HepG2 (cell line): ENCODE results near the gene FMN2. TPM values are rescaled to one million over a fixed set of nuclear protein-coding genes. Genes with fewer than 3 reads are reported as not detected.

Experiments used
- ATAC-seq: fragments of 200-7000 bp; cut with Tn5 transposase; 3 replicates; pipeline ENCODE4 v1.9.1; 2020; ENCODE audit warnings: mild to moderate bottlenecking, moderate library complexity
- BruUV-seq: library from RNA; stranded (reverse); fragments of 400-500 nt; replicated peaks from 2 replicates; lab custom pipeline; 2021; lab: Mats Ljungman, UMichigan
- CTCF ChIA-PET: fragments of 300-600 bp; formaldehyde crosslinking; extraction: SDS; loops from one replicate; lab custom pipeline; 2021; ENCODE audit warnings: low total read pairs, inconsistent platforms, low intra/inter-chr PET ratio; lab: Yijun Ruan, JAX
- POLR2A ChIA-PET: fragments of 350-600 bp; sonication (Branson Sonifier 250); formaldehyde crosslinking; loops from one replicate; lab custom pipeline; 2020; ENCODE audit warnings: antibody characterized with exemption, inconsistent platforms; lab: Yijun Ruan, JAX
- DNase-seq: peaks from one replicate; pipeline ENCODE4 v3.0.0-alpha.2; 2015; ENCODE audit warnings: low spot score
- FAIRE-seq: peaks from 3 replicates; lab custom pipeline; 2011; peaks lifted over from hg19 to GRCh38; lab: Jason Lieb, UNC
- H2AFZ ChIP-seq: one replicate; pipeline ENCODE4 v1.6.1; 2011; ENCODE audit warnings: low read length, inconsistent platforms
- H3K27ac ChIP-seq: fragments of 300-600 bp; 3 replicates; pipeline ENCODE4 v1.8.0; 2011; ENCODE audit warnings: mixed run types, mild to moderate bottlenecking, mixed read lengths, low read length, inconsistent platforms; ENCODE audit not compliant: insufficient read depth; ENCODE audit errors: extremely low read length
- H3K27me3 ChIP-seq, 2 experiments: fragments of 200-600 bp in 1 of 2; 2 replicates in 1 of 2; 3 replicates in 1 of 2; pipeline versions ENCODE4 v1.6.0 to v1.8.0; 2011; ENCODE audit warnings: low read length in 2 of 2, mild to moderate bottlenecking in 2 of 2, moderate library complexity in 2 of 2, inconsistent platforms in 1 of 2; ENCODE audit not compliant: insufficient read depth in 2 of 2, control insufficient read depth in 1 of 2
- H3K36me3 ChIP-seq, 2 experiments: fragments of 200-600 bp in 1 of 2; replicated peaks in 1 of 2; 2 replicates in 1 of 2; 3 replicates in 1 of 2; pipeline versions ENCODE4 v1.5.1 to v1.8.0; 2011; ENCODE audit warnings: low read length in 2 of 2, inconsistent platforms in 1 of 2; ENCODE audit not compliant: insufficient read depth in 2 of 2, control insufficient read depth in 1 of 2
- H3K4me1 ChIP-seq: 2 replicates; pipeline ENCODE4 v1.5.1; 2012; ENCODE audit warnings: low read length, inconsistent platforms; ENCODE audit not compliant: insufficient read depth
- H3K4me2 ChIP-seq: 2 replicates; pipeline ENCODE4 v1.6.0; 2011; ENCODE audit warnings: low read depth, low read length, inconsistent platforms
- H3K4me3 ChIP-seq, 3 experiments: fragments of 200-600 bp in 1 of 3; sonication (generic), shearing (Covaris generic) in 1 of 3; replicated peaks in 1 of 3; 2 replicates each; pipeline ENCODE4 v1.5.1; 2011 to 2016; ENCODE audit warnings: low read length in 3 of 3, inconsistent platforms in 2 of 3, low read depth in 2 of 3, mild to moderate bottlenecking in 2 of 3, control low read depth in 1 of 3, mixed read lengths in 1 of 3; ENCODE audit not compliant: insufficient read depth in 1 of 3
- H3K79me2 ChIP-seq: one replicate; pipeline ENCODE4 v1.6.1; 2011; ENCODE audit warnings: low read length, inconsistent platforms; ENCODE audit not compliant: insufficient read depth
- H3K9ac ChIP-seq: 2 replicates; pipeline ENCODE4 v1.6.0; 2011; ENCODE audit warnings: mild to moderate bottlenecking, low read depth, low read length, inconsistent platforms; ENCODE audit not compliant: insufficient read depth
- H3K9me3 ChIP-seq: 2 replicates; pipeline ENCODE4 v1.5.1; 2012; ENCODE audit warnings: mild to moderate bottlenecking, low read length
- H4K20me1 ChIP-seq: 2 replicates; pipeline ENCODE4 v1.6.0; 2011; ENCODE audit warnings: inconsistent platforms, mild to moderate bottlenecking, low read length, moderate library complexity; ENCODE audit not compliant: insufficient read depth
- DMTF1 ChIP-seq: sonication (generic); formaldehyde crosslinking; IDR thresholded peaks from 2 replicates; pipeline ENCODE4 v1.4.0; 2020; ENCODE audit warnings: mild to moderate bottlenecking, missing genetic modification reagents
- FOXC1 ChIP-seq: sonication (generic); formaldehyde crosslinking; IDR thresholded peaks from 2 replicates; pipeline ENCODE4 v1.8.0; 2022; ENCODE audit warnings: mild to moderate bottlenecking, missing genetic modification reagents, borderline replicate concordance
- FOXJ3 ChIP-seq: sonication (generic); formaldehyde crosslinking; IDR thresholded peaks from 2 replicates; pipeline ENCODE4 v1.4.0; 2020; ENCODE audit warnings: missing genetic modification reagents, mild to moderate bottlenecking, borderline replicate concordance
- IKZF5 ChIP-seq: IDR thresholded peaks from 2 replicates; pipeline ENCODE4 v1.6.1; 2018; ENCODE audit warnings: missing genetic modification reagents, mild to moderate bottlenecking, missing compliant biosample characterization
- KLF6 ChIP-seq: IDR thresholded peaks from 2 replicates; pipeline ENCODE4 v1.8.0; 2016; ENCODE audit warnings: missing biosample characterization, missing genetic modification reagents
- MED8 ChIP-seq: sonication (generic); formaldehyde crosslinking; IDR thresholded peaks from 2 replicates; pipeline ENCODE4 v1.8.1; 2023; ENCODE audit warnings: mild to moderate bottlenecking, missing genetic modification reagents; ENCODE audit not compliant: insufficient replicate concordance
- MTA3 ChIP-seq: sonication (generic); formaldehyde crosslinking; IDR thresholded peaks from 2 replicates; pipeline ENCODE4 v1.4.0; 2020; ENCODE audit warnings: missing genetic modification reagents
- NCOR1 ChIP-seq: fragments of 200-600 bp; sonication (generic); IDR thresholded peaks from 2 replicates; pipeline ENCODE4 v1.7.0; 2017; ENCODE audit warnings: antibody characterized with exemption, low read length, borderline replicate concordance
- SMARCE1 ChIP-seq: fragments of 450-650 bp; IDR thresholded peaks from 2 replicates; pipeline ENCODE4 v1.6.1; 2017; ENCODE audit warnings: borderline replicate concordance
- ZBTB33 ChIP-seq: sonication (generic); formaldehyde crosslinking; IDR thresholded peaks from 2 replicates; pipeline ENCODE4 v1.4.0; 2020; ENCODE audit warnings: missing genetic modification reagents
- ZFP36L1 ChIP-seq: sonication (generic); formaldehyde crosslinking; IDR thresholded peaks from 2 replicates; pipeline ENCODE4 v1.8.0; 2022; ENCODE audit warnings: mild to moderate bottlenecking, missing genetic modification reagents, moderate library complexity
- ZNF513 ChIP-seq: sonication (generic); formaldehyde crosslinking; conservative IDR thresholded peaks from 2 replicates; pipeline ENCODE4 v1.5.0; 2020; ENCODE audit warnings: missing genetic modification reagents
- ZNF720 ChIP-seq: sonication (generic); formaldehyde crosslinking; IDR thresholded peaks from 2 replicates; pipeline ENCODE4 v1.4.0; 2020; ENCODE audit warnings: missing genetic modification reagents
- WGBS: methylation state at CpG from one replicate; pipeline ENCODE4 v1.1.6; 2017; ENCODE audit warnings: low lambda C conversion rate; 5-methylcytosine and 5-hydroxymethylcytosine counted together
- in situ Hi-C: cut with HindIII; loops from 2 replicates; pipeline ENCODE4 v1.10.0; 2017; ENCODE audit warnings: low pct_unique_long_range_greater_than_20kb; ENCODE audit not compliant: extremely low pct_ligation_motif_present
- intact Hi-C: fragments of 100-400 bp; cut with micrococcal nuclease; formaldehyde crosslinking; loops from one replicate; pipeline ENCODE4 v1.10.0; 2022; ENCODE audit not compliant: unreplicated experiment
- polyA plus RNA-seq, 8 experiments: library from polyadenylated mRNA; depleted of rRNA in 3 of 8; stranded (reverse) in 7 of 8; unstranded in 1 of 8; fragments of >200 nt; fragmentation: Illumina TruSeq in 4 of 8; extraction: Trizol in 4 of 8; gene quantifications; 2 replicates each; pipeline versions ENCODE4 v1.2.1 to v1.2.3, GENCODE V29; 2011 to 2016; ENCODE audit warnings: low read depth in 4 of 8, missing spikeins in 1 of 8, mixed read lengths in 1 of 8; ENCODE audit not compliant: insufficient read depth in 1 of 8
- total RNA-seq, 5 experiments: library from RNA; depleted of rRNA; stranded (reverse); fragments of >200 nt; fragmentation: Illumina TruSeq; extraction: Trizol; gene quantifications; 2 replicates each; pipeline ENCODE4 v1.2.3, GENCODE V29; 2016; ENCODE audit warnings: low read depth in 1 of 5

FMN2 gene
- total and polyA plus RNA-seq, 2 of the 13 experiments (the other 11 are each of a cell fraction or from before 2014, with no cell fraction given), result not detected

- ATAC-seq (no peak), DNase-seq (no peak), FAIRE-seq (no peak)
- POLR2A ChIA-PET, result no interaction called here
- H3K79me2 ChIP-seq, result no peaks in the 10 kb centered on the region
- H3K9ac ChIP-seq, result no peak overlapping the region
- no peaks in the 10 kb centered on the region for H3K36me3 ChIP-seq
- in situ Hi-C loops (no loop called here), intact Hi-C loops (no loop called here)
- H3K27ac ChIP-seq, result no peak overlapping the region
- BruUV-seq, result no TSS peak
- no peaks in the 10 kb centered on the region for H3K9me3 ChIP-seq
- H2AFZ ChIP-seq, result no peak overlapping the region
- under 1% methylated on average over 5 of the region's 5 CpGs for WGBS
- no peak overlapping the region for H3K4me2 ChIP-seq
- no peaks in the 10 kb centered on the region for H4K20me1 ChIP-seq
- no peak for TF ChIP-seq FOXC1
- TF ChIP-seq SMARCE1, result no peak
- TF ChIP-seq DMTF1, result no peak
- TF ChIP-seq ZNF513, result no peak
- TF ChIP-seq, all 625 proteins: peak for 0
- Histone ChIP-seq H3K4me1 (no peaks in the 10 kb centered on the region), H3K27me3 (no peaks in the 10 kb centered on the region), H3K4me3 (no peak overlapping the region)
- CTCF ChIA-PET, result no interaction called here
Observed at GRCh38 chr1:240363315-240363714, 271.6 kb downstream of the FMN2 start.

GRCh38 chr1:240363914-240364313 is 272.2 kb downstream of the FMN2 start:
- Histone ChIP-seq H3K36me3 (no peaks in the 10 kb centered on the region), H3K79me2 (no peaks in the 10 kb centered on the region), H3K4me3 (no peak overlapping the region), H3K4me1 (no peaks in the 10 kb centered on the region), H2AFZ (no peak overlapping the region), H3K9ac (no peak overlapping the region), H4K20me1 (no peaks in the 10 kb centered on the region), H3K9me3 (no peaks in the 10 kb centered on the region), H3K27ac (no peak overlapping the region), H3K27me3 (no peaks in the 10 kb centered on the region), H3K4me2 (no peak overlapping the region)
- in situ Hi-C loops (no loop called here), intact Hi-C loops (no loop called here)
- ChIA-PET POLR2A (no interaction called here), CTCF (no interaction called here)
- DNase-seq (no peak), FAIRE-seq (no peak), ATAC-seq (no peak)
- 2% methylated on average over 3 of the region's 3 CpGs for WGBS
- BruUV-seq, result no TSS peak
- TF ChIP-seq FOXJ3 (no peak), ZNF720 (no peak), MED8 (no peak), KLF6 (CRISPR knock-in tag) (no peak), NCOR1 (no peak), ZBTB33 (CRISPR knock-in tag) (no peak), MTA3 (no peak), ZFP36L1 (CRISPR knock-in tag) (no peak), IKZF5 (CRISPR knock-in tag) (no peak)
